Bronchial epithelial cell (primary cell): ENCODE results near the gene LRRC3. TPM values are rescaled to one million over a fixed set of nuclear protein-coding genes. Genes with fewer than 3 reads are reported as not detected.

Experiments
- DNase-seq: peaks from one replicate; pipeline ENCODE4 v3.0.0-alpha.2; 2010; ENCODE audit warnings: low read depth
- FAIRE-seq: peaks from 2 replicates; lab custom pipeline; 2011; peaks lifted over from hg19 to GRCh38; lab: Jason Lieb, UNC
- H3K27me3 ChIP-seq: 2 replicates; pipeline ENCODE4 v1.5.1; 2011; ENCODE audit warnings: low read length; ENCODE audit not compliant: control insufficient read depth, insufficient read depth
- H3K36me3 ChIP-seq: 2 replicates; pipeline ENCODE4 v1.5.1; 2011; ENCODE audit warnings: low read length; ENCODE audit not compliant: control insufficient read depth, insufficient read depth
- H3K4me3 ChIP-seq: 2 replicates; pipeline ENCODE4 v1.5.1; 2011; ENCODE audit warnings: mild to moderate bottlenecking, low read depth, low read length, control low read depth
- CTCF ChIP-seq: IDR thresholded peaks from 2 replicates; pipeline ENCODE4 v1.5.1; 2011; ENCODE audit warnings: mild to moderate bottlenecking, moderate library complexity, low read length, control low read depth, inconsistent platforms; ENCODE audit not compliant: insufficient read depth, severe bottlenecking
- total RNA-seq: library from RNA; depleted of rRNA; stranded (reverse); fragments of >200 nt; gene quantifications from 2 replicates; pipeline ENCODE4 v1.2.1, GENCODE V29; 2014

Gene LRRC3
- total RNA-seq, 1 donor from 2014 or later, result under 0.01 TPM

- DNase-seq, result no peak
- H3K36me3 ChIP-seq, result no peaks in the 10 kb centered on the region
- no peak for FAIRE-seq
- peaks cover 2% of the 10 kb centered on the region for H3K27me3 ChIP-seq
- H3K4me3 ChIP-seq, result no peak overlapping the region
- no peak for TF ChIP-seq CTCF
Observed at GRCh38 chr21:44456915-44457736, 1.8 kb downstream of the LRRC3 start.

- Histone ChIP-seq H3K4me3 (no peak overlapping the region), H3K27me3 (peaks cover 2% of the 10 kb centered on the region), H3K36me3 (no peaks in the 10 kb centered on the region)
- FAIRE-seq, result peak; percentile 43
- no peak for DNase-seq
- no peak for TF ChIP-seq CTCF
Observed at GRCh38 chr21:44458971-44459711, 3.8 kb downstream of the LRRC3 start.

- H3K27me3 ChIP-seq, result peaks cover 2% of the 10 kb centered on the region
- H3K4me3 ChIP-seq, result no peak overlapping the region
- DNase-seq, result no peak
- no peak for TF ChIP-seq CTCF
- no peak for FAIRE-seq
- H3K36me3 ChIP-seq, result no peaks in the 10 kb centered on the region
Observed at GRCh38 chr21:44459712-44460440, 4.6 kb downstream of the LRRC3 start.

- no peak for TF ChIP-seq CTCF
- H3K27me3 ChIP-seq, result peaks cover 2% of the 10 kb centered on the region
- H3K36me3 ChIP-seq, result no peaks in the 10 kb centered on the region
- H3K4me3 ChIP-seq, result no peak overlapping the region
- FAIRE-seq, result no peak
- no peak for DNase-seq
Observed at GRCh38 chr21:44460441-44460755, 5.1 kb downstream of the LRRC3 start.

GRCh38 chr21:44461005-44461404, 5.7 kb downstream of the LRRC3 start:
- peaks cover 2% of the 10 kb centered on the region for H3K27me3 ChIP-seq
- no peak overlapping the region for H3K4me3 ChIP-seq
- H3K36me3 ChIP-seq, result no peaks in the 10 kb centered on the region
- no peak for DNase-seq
- TF ChIP-seq CTCF, result no peak
- no peak for FAIRE-seq
